Stimulated activated CD8-positive, alpha-beta memory T cell treated with anti-CD3 and anti-CD28 coated beads, Interleukin-15, amount 100 ng/mL, for 4 hours (primary cell): Measurements from ENCODE around the gene GNPTAB.

Source experiments
- DNase-seq, 2 donors: peaks; one replicate each; pipeline ENCODE4 v3.0.0-alpha.2; 2020; ENCODE audit warnings: low read depth in 2 of 2

Gene GNPTAB

DNA sequence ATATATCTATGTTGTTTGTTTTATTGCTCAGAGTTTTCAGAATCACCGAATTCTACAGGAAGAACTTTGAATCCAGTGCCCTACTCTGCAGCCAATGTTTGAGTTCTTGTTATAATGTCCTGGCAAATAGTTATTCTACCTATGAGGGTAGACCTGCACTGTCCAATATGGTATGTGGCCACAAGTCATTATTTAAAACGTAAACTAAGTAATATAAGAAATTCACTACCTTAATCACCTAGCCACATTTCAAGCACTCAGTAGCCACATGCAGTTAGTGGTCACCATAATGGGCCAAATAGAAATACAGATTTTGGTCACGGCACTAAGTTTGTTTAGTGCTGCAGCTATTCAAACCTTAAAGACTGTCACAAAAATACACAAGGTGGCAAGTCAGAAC is 26.4 kb downstream of the GNPTAB start:
- no peak for DNase-seq

DNA sequence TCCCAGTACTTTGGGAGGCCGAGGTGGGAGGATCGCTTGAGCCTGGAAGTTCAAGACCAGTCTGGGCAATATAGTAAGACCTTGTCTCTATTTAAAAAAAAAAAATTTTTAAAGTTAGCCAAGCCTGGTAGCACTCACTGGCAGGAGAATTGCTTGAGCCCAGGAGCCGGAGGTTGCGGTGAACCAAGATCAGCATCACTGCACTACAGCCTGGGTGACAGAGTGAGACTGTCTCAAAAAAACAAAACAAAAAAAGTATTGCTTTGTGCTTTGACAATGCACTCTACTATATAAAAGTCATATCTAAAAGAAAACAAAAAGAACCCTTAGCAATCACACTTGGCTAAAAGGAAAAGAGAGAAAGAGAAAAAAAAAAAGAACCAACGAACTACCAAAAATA is 26.8 kb downstream of the GNPTAB start:
- DNase-seq, result no peak

DNA sequence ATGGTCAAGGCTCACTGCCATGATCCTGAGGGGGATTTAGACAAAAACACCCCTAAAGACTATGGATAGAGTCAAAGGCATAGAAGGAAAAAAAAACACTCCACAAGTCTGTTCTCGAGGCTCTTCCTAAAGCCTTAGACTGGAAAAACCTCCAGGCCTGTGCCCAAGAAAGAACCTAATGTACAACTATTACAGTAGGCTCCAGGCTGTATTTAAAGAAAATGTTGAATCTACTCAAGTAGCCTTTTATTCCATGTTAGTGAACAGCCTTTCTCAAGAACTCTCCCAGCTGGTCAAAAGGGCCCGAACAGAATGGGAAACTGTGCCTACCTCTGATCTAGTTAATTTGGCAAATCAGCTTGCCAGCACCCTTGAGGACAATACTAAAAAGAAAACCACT is 28.3 kb downstream of the GNPTAB start:
- DNase-seq, result no peak

DNA sequence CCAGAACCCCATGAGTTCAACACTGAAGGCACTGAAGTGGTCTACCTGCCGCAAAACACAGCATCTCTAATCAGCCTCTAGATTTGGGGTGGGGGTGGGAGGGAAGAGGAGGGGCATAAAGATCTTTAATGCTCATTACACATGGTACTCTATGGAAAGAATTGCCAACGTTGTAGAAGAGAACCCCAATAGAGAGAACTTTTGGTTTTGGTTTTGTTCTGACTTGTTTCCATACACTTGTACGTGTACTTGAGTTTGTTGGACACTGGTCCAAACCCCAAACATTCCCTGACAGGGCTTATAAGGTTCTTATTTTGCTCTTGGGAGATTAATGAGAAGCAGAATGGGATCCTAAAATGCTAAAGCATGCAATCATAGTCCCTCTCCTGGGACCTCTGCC is 31.0 kb downstream of the GNPTAB start:
- DNase-seq, result no peak

DNA sequence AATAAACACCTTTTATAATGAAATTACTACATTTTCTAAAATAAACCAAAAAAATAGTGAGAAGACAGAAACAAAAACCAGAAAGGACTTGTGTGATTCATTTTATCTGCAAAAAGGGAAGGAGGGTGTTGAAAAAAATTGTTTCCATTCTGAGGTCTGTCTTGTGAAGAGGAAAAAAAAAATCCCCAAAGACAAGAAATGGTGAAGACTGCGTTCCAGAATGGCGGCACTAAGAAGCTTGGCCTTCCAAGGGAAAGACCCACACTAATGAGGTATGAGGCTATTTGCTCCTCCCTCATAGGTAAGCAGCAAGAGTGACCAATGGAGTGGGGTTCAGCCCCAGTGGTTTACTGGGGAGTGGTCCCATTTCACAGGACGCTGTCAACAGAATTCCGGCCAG is 35.0 kb downstream of the GNPTAB start:
- DNase-seq, result no peak

DNA sequence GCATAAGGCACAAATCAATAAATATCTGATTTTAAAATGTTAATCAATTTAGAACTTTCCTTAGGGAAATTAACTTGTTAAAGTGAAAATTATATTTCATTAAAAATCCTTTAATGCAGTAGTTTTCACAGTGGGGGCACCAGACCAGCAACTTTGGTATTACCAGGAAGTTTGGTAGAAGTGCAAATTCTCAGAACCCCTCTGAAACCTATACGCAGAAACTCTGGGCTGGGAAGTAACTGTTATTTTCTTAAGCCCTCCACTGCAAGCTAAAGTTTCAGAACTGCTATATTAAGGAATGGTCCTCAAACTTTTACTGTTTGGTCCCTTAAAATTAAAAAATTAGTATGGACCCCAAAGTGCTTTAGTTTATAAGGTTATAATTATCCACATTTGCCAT is 35.7 kb downstream of the GNPTAB start:
- no peak for DNase-seq

DNA sequence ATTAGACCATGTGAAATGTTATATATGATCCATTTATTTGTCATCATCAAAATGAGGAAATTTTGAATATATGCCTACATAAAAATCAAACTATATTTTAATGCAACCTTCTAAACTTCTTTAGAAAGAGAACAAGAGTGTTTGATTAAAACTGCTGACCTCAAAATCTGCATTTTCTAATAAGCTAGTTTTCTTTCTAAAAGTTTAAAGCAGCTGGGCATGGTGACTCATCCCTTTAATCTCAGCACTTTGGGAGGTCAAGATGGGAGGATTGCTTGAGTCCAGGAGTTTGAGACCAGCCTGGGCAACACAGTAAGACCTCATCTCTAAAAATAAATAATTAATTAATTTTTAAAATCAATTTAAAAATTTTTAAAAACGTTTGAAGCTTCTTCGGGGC is 36.2 kb downstream of the GNPTAB start:
- no peak for DNase-seq

DNA sequence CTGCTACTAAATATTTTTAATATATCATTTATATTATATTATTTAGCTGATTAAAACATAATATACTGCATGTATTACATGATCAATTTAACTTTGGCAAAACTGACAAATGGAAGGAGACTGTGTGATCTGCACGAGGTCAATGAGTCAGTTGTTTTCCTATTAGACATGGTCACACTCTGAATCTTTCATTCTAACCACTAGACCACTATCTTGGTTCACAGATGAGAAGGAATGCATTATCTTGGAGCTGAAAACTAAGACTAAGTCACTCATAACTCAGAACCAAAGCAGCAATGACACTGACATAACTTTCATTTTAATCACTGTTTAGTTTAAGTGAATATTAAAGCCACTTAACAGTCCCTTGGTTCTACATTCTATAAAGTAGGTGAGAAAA is 37.4 kb downstream of the GNPTAB start:
- DNase-seq, result no peak

DNA sequence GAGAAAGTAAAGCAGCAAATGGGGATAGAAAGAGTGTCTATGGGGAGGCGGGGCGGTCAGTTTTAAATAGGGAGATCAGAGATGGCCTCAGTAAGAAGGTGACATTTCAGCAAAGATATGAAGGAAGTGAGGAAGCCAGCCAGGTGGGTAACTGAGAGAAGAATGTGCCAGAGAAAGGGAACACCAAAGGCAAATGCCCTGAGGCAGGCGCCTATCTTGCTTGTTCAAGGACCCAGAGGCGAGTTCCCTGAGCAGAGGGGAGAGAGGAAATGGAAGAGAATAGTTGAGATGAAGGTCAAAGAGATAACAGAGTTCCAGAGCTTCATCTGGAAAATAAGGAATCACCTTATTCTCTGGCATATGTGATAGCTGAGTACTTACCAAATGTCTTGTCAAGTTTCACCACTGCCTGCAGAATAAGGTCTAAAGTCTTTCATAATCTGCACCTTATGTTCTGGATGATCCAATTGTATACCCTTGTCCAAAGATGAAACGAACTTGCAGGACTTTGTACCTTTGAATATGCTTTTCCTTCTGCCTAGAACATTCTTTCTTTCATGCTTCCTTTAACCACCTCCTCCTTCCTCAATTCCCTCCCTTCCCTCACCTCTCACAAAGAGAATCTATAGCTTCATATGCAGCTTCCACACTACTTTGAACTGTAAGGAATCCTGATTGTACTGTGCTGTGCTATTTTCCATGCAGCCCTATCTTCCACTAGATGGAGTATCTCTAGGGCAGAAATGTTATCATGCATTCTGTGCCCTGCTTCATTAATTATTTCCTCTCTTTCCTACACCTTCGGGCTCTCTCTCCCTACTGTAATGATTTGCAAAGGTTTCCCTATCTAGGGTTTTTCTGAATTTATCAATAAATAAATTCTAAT is 38.5 kb downstream of the GNPTAB start:
- no peak for DNase-seq

DNA sequence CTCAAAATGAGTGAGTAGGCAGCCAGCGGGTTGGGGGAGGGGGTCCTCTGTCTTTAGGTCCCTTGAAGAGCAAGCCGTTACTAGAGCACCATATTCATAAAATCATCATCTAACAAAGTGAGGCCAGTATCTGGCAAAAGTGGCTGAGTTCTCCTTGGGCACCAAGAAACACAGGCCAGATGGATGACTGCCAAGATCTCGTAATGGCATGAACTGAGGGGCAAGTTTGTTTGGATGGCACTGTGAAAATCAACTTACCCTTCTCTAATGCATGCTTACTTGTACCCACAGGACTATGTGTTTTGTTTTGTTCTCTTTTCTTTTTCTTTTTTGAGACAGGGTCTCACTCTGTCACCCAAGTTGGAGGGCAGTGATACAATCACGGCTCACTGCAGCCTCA is 41.6 kb downstream of the GNPTAB start:
- DNase-seq, result no peak

DNA sequence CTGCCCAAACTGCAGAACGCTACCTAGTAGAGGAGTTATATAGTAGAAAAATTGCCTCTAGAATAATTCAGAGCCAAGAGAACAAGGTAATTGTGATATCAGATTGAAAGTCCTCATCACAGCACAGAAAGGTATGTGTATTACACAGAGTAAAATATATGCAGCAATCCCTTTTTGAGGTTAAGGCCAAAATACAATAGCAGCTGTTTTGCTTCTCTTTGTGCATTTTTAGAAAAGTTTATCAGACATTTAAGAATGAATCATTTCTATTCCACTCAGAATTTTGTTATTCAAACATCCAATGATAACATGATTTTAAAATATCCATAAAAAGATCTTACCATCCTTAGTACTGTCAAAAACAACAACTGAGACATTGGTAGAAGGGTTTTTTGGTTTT is 45.1 kb downstream of the GNPTAB start:
- DNase-seq, result no peak

DNA sequence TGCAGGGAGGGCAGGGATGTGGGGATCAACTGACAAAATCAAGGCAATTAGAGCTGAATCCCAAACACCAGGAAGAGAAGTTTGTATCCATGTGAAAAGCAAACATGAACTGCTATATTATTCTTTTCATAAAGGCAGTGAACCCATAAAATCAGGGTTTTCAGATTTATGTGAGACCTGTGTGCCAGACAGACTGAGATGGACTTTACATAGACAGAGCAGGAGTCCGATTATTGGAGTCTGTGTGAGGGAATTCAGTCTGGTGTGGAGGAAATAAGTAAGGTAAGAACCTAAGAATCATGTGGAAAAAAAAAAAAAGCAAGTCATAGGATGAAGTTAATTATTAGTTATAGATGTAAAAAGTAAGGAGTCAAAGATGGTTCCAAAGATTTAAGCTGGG is 46.4 kb downstream of the GNPTAB start:
- no peak for DNase-seq

DNA sequence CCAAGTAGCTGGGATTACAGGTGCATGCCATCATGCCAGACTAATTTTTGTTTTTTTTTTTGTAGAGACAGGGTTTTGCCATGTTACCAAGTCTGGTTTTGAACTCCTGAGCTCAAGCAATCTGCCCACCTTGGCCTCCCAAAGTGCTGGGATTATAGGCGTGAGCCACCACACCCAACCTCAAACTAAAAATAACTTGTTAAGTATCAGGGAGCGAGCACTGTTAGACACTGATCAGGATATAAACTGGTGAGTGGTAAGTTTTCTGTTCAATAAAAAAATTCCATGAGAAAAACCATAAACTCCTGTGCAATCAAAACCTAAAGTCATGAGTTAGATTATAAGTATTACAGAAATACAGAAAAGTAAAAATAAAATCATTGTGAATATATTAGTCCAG is 46.9 kb downstream of the GNPTAB start:
- no peak for DNase-seq

DNA sequence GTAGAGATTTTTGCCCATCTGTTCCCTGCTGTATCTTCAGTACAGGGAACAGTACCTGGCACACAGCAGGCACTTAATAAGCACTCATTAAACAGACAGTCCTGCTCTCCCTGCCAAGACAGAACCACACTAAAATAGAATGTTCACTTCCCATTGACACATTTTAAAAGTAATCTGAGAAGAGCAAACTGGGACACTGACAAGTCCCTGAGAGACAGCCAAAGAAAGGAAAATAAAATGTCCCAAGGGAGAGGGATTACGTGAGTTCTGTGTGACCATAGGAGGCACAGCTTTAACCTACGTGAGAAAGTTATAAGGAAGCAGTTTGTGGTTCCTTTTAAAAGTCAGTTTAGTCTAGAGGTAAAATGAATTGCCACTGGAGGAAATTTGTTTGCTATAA is 47.6 kb downstream of the GNPTAB start:
- DNase-seq, result no peak

DNA sequence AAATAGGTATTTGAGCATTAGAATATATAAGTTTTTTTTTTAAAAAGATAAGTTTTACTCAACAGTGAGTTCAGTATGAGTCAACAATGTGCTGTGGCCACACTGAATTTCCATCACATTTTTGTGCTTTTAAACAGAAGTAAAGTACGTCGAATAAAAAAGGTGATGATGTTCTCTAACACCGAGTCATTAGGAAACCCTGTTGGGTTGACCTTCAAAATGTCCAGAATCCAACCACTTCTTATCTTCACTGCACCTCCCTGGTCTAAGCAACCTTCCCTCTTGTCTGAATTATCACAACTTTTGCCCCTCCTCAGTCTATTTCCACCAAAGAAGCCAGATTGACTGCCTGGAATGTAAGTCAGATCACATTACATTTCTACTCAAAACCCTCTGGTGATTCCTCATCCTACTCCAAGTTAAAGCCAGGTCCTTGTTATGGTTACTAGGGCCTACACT is 48.5 kb downstream of the GNPTAB start:
- DNase-seq, result no peak

DNA sequence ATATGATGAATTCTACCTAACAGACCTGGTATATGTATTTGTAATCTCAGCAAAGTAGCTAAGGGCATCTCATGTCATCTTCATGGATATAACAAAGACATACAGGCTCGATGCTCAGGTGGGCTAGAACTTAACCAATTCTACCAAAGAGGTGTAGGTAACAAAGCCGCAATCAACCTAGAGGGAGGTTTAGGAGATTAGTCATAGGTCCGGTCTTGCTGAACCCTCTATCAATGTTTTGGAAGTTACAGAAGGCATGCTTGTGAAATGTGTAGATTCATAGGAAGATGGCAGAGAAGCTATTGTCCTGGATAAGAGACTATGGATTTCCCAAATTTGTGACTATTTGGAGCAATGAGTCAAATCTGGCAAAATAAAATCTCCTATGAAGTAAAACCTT is 48.9 kb downstream of the GNPTAB start:
- DNase-seq, result no peak

DNA sequence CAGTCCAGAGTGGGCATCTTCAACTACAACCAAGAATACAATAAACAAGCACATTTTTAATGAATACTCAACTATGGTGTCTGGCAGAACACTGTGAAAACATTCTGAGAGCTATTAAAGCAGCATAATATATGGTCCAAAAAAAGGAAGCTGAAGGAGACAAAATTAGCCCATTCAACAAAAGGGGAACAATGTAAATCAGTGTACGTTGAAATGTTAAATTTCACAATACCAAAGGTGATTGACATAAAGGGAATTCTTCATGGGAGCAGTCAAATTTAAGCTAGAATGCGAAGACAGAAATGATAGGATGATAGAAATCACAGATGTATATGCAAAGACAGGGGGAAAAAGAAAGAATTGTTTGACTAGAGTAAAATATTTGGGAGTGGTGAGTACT is 50.2 kb downstream of the GNPTAB start:
- DNase-seq, result no peak

DNA sequence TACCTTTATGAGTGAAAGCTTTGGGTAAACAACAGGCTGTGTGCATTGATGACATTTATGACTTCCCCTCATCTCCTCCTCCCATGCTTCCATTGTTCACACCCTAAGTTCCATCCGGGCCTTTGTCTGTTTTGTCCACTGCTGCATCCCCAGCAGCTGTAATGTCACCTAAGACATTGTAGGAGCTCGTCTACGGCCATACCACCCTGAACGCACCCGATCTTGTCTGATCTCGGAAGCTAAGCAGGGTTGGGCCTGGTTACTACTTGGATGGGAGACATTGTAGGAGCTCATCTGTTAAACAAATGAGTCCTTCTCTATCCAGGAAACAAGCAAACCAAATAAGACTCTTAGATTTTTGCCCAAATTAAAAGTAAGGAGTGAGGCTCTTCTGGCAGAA is 51.1 kb downstream of the GNPTAB start:
- DNase-seq, result no peak

DNA sequence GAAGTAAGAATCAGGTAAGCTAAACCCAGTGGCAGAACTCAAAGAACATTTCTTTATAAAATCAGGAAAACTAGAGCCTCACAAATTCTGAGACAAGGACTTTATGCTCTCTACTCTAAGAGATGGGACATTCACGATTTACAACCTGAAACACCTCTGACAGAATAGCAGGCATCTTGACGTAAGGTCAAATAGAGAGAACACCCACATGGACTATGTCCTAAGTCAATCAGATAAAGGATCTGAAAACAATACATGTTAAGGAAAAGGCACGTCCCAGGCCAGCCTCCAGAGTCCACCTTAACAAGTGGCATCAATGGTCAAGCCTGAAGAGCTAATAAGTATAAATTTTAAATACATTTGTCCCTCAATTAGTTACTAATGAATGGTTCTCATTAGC is 51.6 kb downstream of the GNPTAB start:
- no peak for DNase-seq

DNA sequence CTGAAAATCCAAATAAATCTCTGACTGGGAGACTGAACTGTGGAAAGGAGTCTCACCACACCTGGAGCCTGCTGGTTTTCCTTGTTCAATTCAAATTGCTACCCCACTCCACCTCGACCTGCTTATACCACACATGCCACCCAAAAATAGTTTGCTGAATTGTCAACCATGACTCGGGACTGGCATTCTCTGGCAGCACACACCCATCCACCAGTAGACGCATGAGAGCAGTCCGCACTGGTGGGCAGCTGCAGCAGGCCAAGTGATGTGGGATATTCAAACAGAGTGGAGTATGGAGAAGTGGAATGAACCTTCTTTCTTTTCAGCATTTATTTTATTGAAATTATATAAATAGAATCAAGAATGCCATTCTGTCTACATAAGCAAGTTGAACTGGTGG is 52.8 kb downstream of the GNPTAB start:
- no peak for DNase-seq

DNA sequence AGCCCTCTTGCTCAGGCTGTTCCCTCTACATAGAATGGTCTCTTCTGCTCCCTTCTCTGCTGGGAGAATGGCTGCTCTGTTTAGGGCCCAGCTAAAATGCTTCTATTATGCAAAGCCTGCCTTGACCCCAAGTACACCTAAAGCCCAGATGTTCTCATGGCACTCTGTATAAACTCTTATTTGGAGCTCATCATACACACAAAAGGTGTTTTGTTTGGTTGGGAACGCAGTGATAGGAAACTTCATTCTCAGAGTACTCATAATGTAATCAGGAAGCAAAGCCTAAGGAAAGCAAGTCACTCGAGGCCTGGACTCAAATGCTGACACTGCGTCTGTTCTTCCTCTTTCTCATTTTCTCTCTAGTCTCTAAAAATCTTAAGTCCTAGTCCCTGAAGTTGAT is 53.3 kb downstream of the GNPTAB start:
- no peak for DNase-seq

DNA sequence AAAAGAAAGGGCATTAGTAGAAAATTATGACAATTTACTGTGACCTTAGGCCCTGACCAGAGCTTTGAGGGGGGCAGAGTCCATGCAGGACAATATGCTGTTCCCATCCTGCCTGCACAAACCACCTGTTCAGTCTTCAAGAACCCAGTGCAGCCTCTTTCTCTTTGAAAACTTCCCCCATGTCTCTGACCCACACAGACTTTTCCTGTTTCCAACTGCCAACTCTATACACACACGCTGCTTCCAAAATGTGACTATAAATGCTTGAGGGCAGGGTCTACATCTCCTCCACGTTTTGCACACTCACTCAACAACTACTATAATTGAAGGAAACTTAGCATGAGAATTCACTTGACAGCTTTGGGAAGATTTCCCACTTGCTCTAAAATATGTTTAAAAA is 54.9 kb downstream of the GNPTAB start:
- no peak for DNase-seq

DNA sequence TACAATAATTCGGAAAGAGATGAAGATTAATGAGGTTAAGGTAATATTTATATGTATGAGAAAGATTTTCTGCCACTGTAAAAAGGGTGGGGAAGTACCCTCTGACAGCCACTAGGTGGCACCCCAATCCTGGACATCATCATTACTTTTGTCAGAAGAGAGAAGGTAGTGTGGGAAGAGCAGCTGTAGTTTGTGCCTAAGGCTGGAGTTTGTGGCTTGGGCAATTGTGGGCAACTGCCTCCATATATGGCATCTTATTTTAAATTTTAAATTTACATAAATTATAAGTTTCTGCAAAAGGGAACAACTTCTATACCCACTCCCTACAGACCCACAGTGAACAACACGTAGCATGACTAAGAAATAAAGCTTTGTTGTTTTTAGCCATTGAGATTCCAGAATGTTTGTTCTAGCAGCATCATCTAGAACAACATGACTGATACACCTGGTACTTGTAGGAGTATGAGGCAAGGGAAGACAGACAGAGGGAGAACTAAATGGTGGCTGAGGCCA is 57.1 kb downstream of the GNPTAB start:
- peak; percentile 19 to 34 for DNase-seq
